HCT116 (cell line): ENCODE data around the gene SGMS2. TPM values are rescaled to one million over a fixed set of nuclear protein-coding genes. Genes with fewer than 3 reads are reported as not detected.

Experiments used
- ATAC-seq: fragments of 200-7000 bp; cut with Tn5 transposase; 2 replicates; pipeline ENCODE4 v1.9.1; 2020; ENCODE audit warnings: mild to moderate bottlenecking, moderate library complexity
- BruUV-seq: library from RNA; stranded (reverse); fragments of 400-500 nt; replicated peaks from 2 replicates; lab custom pipeline; 2021; lab: Mats Ljungman, UMichigan
- CTCF ChIA-PET: fragments of 300-600 bp; sonication (Branson Sonifier 250); formaldehyde crosslinking; loops from one replicate; lab custom pipeline; 2021; ENCODE audit warnings: antibody characterized with exemption; lab: Charles Lee
- POLR2A ChIA-PET: fragments of 300-600, 350-600 bp; sonication (Branson Sonifier 250); formaldehyde crosslinking; loops from one replicate; lab custom pipeline; 2021; ENCODE audit warnings: antibody characterized with exemption; lab: Charles Lee
- RAD21 ChIA-PET, 2 experiments: fragments of 300-600 bp; sonication (Branson Sonifier 250); formaldehyde crosslinking; loops; one replicate each; lab custom pipeline; 2023; ENCODE audit warnings: low total read pairs in 2 of 2; ENCODE audit not compliant: uncharacterized antibody in 2 of 2, unreplicated experiment in 2 of 2, low non-redundant PET in 1 of 2; lab: Charles Lee
- DNase-seq: peaks from one replicate; pipeline ENCODE4 v3.0.0-alpha.2; 2010; ENCODE audit warnings: low read depth, low spot score
- H2AFZ ChIP-seq: fragments of 200-600 bp; shearing (Covaris generic), sonication (generic); 2 replicates; pipeline ENCODE4 v1.6.1; 2017; ENCODE audit warnings: low read depth, mixed run types, mixed read lengths, antibody characterized with exemption, low read length; ENCODE audit not compliant: poor library complexity, severe bottlenecking
- H3K27ac ChIP-seq: 2 replicates; pipeline ENCODE4 v1.5.1; 2012; ENCODE audit warnings: low read depth, low read length
- H3K27me3 ChIP-seq: fragments of 200-600 bp; sonication (generic); 2 replicates; pipeline ENCODE4 v1.6.1; 2016; ENCODE audit warnings: mixed run types, low read length, mixed read lengths; ENCODE audit not compliant: insufficient read depth
- H3K36me3 ChIP-seq, 2 experiments: fragments of 200-500 bp in 1 of 2; fragments of 200-600 bp in 1 of 2; sonication (Bioruptor generic) in 1 of 2; sonication (generic) in 1 of 2; 2 replicates each; pipeline versions ENCODE4 v1.5.1 to v1.6.1; 2014 to 2016; ENCODE audit warnings: low read length in 2 of 2, inconsistent platforms in 1 of 2, mixed read lengths in 1 of 2, mixed run types in 1 of 2; ENCODE audit not compliant: insufficient read depth in 2 of 2, control insufficient read depth in 1 of 2
- H3K4me1 ChIP-seq, 2 experiments: fragments of 200-600 bp in 1 of 2; sonication (generic) in 1 of 2; 2 replicates each; pipeline versions ENCODE4 v1.5.1 to v1.6.1; 2012 to 2017; ENCODE audit warnings: low read length in 2 of 2, inconsistent platforms in 1 of 2, mild to moderate bottlenecking in 1 of 2, mixed read lengths in 1 of 2, mixed run types in 1 of 2, moderate library complexity in 1 of 2; ENCODE audit not compliant: insufficient read depth in 2 of 2, control insufficient read depth in 1 of 2
- H3K4me2 ChIP-seq: fragments of 200-600 bp; sonication (generic); 2 replicates; pipeline ENCODE4 v1.6.1; 2017; ENCODE audit warnings: mixed run types, low read length, mixed read lengths
- H3K4me3 ChIP-seq, 2 experiments: fragments of 200-600 bp in 1 of 2; sonication (generic) in 1 of 2; replicated peaks in 1 of 2; 2 replicates each; pipeline ENCODE4 v1.5.1; 2011 to 2016; ENCODE audit warnings: low read length in 2 of 2, control low read depth in 1 of 2, low read depth in 1 of 2, mild to moderate bottlenecking in 1 of 2, mixed read lengths in 1 of 2, mixed run types in 1 of 2
- H3K79me2 ChIP-seq: fragments of 200-600 bp; sonication (generic); 2 replicates; pipeline ENCODE4 v1.6.1; 2017; ENCODE audit warnings: mild to moderate bottlenecking, mixed run types, low read length, moderate library complexity, mixed read lengths; ENCODE audit not compliant: insufficient read depth
- H3K9ac ChIP-seq: fragments of 200-600 bp; sonication (generic); 2 replicates; pipeline ENCODE4 v1.6.1; 2016; ENCODE audit warnings: low read length, mixed read lengths
- H3K9me2 ChIP-seq: fragments of 200-600 bp; sonication (generic), shearing (Covaris generic); 2 replicates; pipeline ENCODE4 v1.6.1; 2017; ENCODE audit warnings: mixed run types, mild to moderate bottlenecking, moderate library complexity; ENCODE audit not compliant: insufficient read depth
- H3K9me3 ChIP-seq, 2 experiments: fragments of 200-500 bp in 1 of 2; fragments of 200-600 bp in 1 of 2; sonication (Bioruptor generic) in 1 of 2; sonication (generic) in 1 of 2; 2 replicates each; pipeline ENCODE4 v1.6.1; 2014 to 2017; ENCODE audit warnings: low read length in 2 of 2, mixed read lengths in 2 of 2, inconsistent platforms in 1 of 2, low read depth in 1 of 2, mild to moderate bottlenecking in 1 of 2, mixed run types in 1 of 2, moderate library complexity in 1 of 2; ENCODE audit not compliant: control insufficient read depth in 1 of 2, insufficient read depth in 1 of 2
- H4K20me1 ChIP-seq: fragments of 200-600 bp; sonication (generic), shearing (Covaris generic); 2 replicates; pipeline ENCODE4 v1.6.1; 2017; ENCODE audit warnings: mixed run types, mild to moderate bottlenecking, moderate library complexity; ENCODE audit not compliant: insufficient read depth
- ATF3 ChIP-seq: IDR thresholded peaks from 2 replicates; pipeline ENCODE4 v1.6.1; 2012
- CEBPB ChIP-seq: IDR thresholded peaks from 2 replicates; pipeline ENCODE4 v1.6.1; 2012; ENCODE audit warnings: low read depth
- ELF1 ChIP-seq: IDR thresholded peaks from 2 replicates; pipeline ENCODE4 v1.6.1; 2012; ENCODE audit warnings: low read depth, borderline replicate concordance
- EZH2 ChIP-seq: fragments of 200-600 bp; sonication (generic); IDR thresholded peaks from 2 replicates; pipeline ENCODE4 v1.6.1; 2017; ENCODE audit warnings: antibody characterized with exemption, mixed run types
- EZH2phosphoT487 ChIP-seq: fragments of 200-600 bp; IDR thresholded peaks from 2 replicates; pipeline ENCODE4 v1.6.1; 2018; ENCODE audit warnings: antibody characterized with exemption, borderline replicate concordance
- FOSL1 ChIP-seq: IDR thresholded peaks from 2 replicates; pipeline ENCODE4 v1.6.1; 2012; ENCODE audit warnings: low read depth
- POLR2AphosphoS5 ChIP-seq: IDR thresholded peaks from 2 replicates; pipeline ENCODE4 v1.6.1; 2011; ENCODE audit warnings: mild to moderate bottlenecking, low read depth, low read length, moderate library complexity
- SIN3A ChIP-seq: IDR thresholded peaks from 2 replicates; pipeline ENCODE4 v1.6.1; 2012; ENCODE audit warnings: low read depth
- SP1 ChIP-seq: IDR thresholded peaks from 2 replicates; pipeline ENCODE4 v1.6.1; 2012; ENCODE audit warnings: low read depth
- TCF7L2 ChIP-seq: IDR thresholded peaks from 2 replicates; pipeline ENCODE4 v1.7.0; 2011; ENCODE audit warnings: borderline replicate concordance, inconsistent platforms; ENCODE audit not compliant: insufficient read depth, insufficient read length; ENCODE audit errors: extremely low read depth
- YY1 ChIP-seq: IDR thresholded peaks from 2 replicates; pipeline ENCODE4 v1.6.1; 2011; ENCODE audit warnings: low read length, low read depth, moderate library complexity, mild to moderate bottlenecking; ENCODE audit not compliant: insufficient replicate concordance; ENCODE audit errors: extremely low read depth
- ZFX ChIP-seq: fragments of 450-650 bp; IDR thresholded peaks from 2 replicates; pipeline ENCODE4 v1.6.1; 2017
- ZNF274 ChIP-seq: fragments of 200-500 bp; sonication (Bioruptor generic); IDR thresholded peaks from 2 replicates; pipeline ENCODE4 v1.6.1; 2014; ENCODE audit warnings: mild to moderate bottlenecking, low read depth, low read length, inconsistent platforms
- intact Hi-C: fragments of 100-400 bp; cut with micrococcal nuclease; formaldehyde crosslinking; loops from 2 replicates; pipeline ENCODE4 v1.10.0; 2022
- total RNA-seq: library from RNA; stranded (reverse); gene quantifications from one replicate; pipeline ENCODE4 v1.2.1, GENCODE V29; 2021; ENCODE audit not compliant: unreplicated experiment
- TF ChIP-seq, protein P1 (sequence below): IDR thresholded peaks from 2 replicates; pipeline ENCODE4 v1.6.1; 2012; ENCODE audit warnings: low read depth
- TF ChIP-seq, protein P2 (sequence below): IDR thresholded peaks from 2 replicates; pipeline ENCODE4 v1.6.1; 2011; ENCODE audit warnings: mild to moderate bottlenecking, low read length, moderate library complexity; ENCODE audit not compliant: insufficient replicate concordance; ENCODE audit errors: extremely low read depth
- TF ChIP-seq, protein P3 (sequence below): IDR thresholded peaks from 2 replicates; pipeline ENCODE4 v1.6.1; 2012

The SGMS2 gene
- total RNA-seq, 1 experiment from 2014 or later: 36.6 TPM

GRCh38 chr4:107900067-107900466, 75.3 kb downstream of the SGMS2 start (continued):
- TF ChIP-seq, protein P1, sequence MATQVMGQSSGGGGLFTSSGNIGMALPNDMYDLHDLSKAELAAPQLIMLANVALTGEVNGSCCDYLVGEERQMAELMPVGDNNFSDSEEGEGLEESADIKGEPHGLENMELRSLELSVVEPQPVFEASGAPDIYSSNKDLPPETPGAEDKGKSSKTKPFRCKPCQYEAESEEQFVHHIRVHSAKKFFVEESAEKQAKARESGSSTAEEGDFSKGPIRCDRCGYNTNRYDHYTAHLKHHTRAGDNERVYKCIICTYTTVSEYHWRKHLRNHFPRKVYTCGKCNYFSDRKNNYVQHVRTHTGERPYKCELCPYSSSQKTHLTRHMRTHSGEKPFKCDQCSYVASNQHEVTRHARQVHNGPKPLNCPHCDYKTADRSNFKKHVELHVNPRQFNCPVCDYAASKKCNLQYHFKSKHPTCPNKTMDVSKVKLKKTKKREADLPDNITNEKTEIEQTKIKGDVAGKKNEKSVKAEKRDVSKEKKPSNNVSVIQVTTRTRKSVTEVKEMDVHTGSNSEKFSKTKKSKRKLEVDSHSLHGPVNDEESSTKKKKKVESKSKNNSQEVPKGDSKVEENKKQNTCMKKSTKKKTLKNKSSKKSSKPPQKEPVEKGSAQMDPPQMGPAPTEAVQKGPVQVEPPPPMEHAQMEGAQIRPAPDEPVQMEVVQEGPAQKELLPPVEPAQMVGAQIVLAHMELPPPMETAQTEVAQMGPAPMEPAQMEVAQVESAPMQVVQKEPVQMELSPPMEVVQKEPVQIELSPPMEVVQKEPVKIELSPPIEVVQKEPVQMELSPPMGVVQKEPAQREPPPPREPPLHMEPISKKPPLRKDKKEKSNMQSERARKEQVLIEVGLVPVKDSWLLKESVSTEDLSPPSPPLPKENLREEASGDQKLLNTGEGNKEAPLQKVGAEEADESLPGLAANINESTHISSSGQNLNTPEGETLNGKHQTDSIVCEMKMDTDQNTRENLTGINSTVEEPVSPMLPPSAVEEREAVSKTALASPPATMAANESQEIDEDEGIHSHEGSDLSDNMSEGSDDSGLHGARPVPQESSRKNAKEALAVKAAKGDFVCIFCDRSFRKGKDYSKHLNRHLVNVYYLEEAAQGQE: no peak
- TF ChIP-seq ZFX: no peak
- TF ChIP-seq ZNF274: no peak
- TF ChIP-seq EZH2phosphoT487: no peak

- H3K4me3 ChIP-seq: no peak overlapping the region
- no TSS peak for BruUV-seq
- ChIA-PET POLR2A (interaction anchor here (0.7 kb wide), 1 partner anchor 37 kb away, joined by 3 read pairs; no protein-coding TSS in a partner anchor), RAD21 (no interaction called here), CTCF (interaction anchor here (0.8 kb wide), 1 partner anchor 12 kb away, joined by 3 read pairs; no protein-coding TSS in a partner anchor)
- H3K9me3 ChIP-seq: no peaks in the 10 kb centered on the region
- ATAC-seq: no peak
- DNase-seq: no peak
- intact Hi-C loops: no loop called here
- no peak overlapping the region for H3K4me2 ChIP-seq
- H3K9me2 ChIP-seq: no peaks in the 10 kb centered on the region
- peaks cover 13% of the 10 kb centered on the region; the same call in 1 of the 2 replicates for H3K79me2 ChIP-seq
- H3K27ac ChIP-seq: no peak overlapping the region
- H3K9ac ChIP-seq: no peak overlapping the region
- no peak overlapping the region for H2AFZ ChIP-seq
- no peaks in the 10 kb centered on the region for H3K27me3 ChIP-seq
- no peaks in the 10 kb centered on the region; a peak in 1 of 4 replicates for H3K36me3 ChIP-seq
- H4K20me1 ChIP-seq: no peaks in the 10 kb centered on the region
- peaks cover 16 to 28% of the 10 kb centered on the region in 2 experiments for H3K4me1 ChIP-seq
- TF ChIP-seq FOSL1: no peak
- no peak for TF ChIP-seq TCF7L2
- TF ChIP-seq POLR2AphosphoS5: no peak
- no peak for TF ChIP-seq ELF1
- TF ChIP-seq, protein P2, sequence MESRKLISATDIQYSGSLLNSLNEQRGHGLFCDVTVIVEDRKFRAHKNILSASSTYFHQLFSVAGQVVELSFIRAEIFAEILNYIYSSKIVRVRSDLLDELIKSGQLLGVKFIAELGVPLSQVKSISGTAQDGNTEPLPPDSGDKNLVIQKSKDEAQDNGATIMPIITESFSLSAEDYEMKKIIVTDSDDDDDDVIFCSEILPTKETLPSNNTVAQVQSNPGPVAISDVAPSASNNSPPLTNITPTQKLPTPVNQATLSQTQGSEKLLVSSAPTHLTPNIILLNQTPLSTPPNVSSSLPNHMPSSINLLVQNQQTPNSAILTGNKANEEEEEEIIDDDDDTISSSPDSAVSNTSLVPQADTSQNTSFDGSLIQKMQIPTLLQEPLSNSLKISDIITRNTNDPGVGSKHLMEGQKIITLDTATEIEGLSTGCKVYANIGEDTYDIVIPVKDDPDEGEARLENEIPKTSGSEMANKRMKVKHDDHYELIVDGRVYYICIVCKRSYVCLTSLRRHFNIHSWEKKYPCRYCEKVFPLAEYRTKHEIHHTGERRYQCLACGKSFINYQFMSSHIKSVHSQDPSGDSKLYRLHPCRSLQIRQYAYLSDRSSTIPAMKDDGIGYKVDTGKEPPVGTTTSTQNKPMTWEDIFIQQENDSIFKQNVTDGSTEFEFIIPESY: no peak
- no peak for TF ChIP-seq ATF3
- TF ChIP-seq EZH2: no peak
- TF ChIP-seq, protein P3, sequence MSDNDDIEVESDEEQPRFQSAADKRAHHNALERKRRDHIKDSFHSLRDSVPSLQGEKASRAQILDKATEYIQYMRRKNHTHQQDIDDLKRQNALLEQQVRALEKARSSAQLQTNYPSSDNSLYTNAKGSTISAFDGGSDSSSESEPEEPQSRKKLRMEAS: no peak
- TF ChIP-seq SIN3A: no peak
- TF ChIP-seq YY1: no peak
- TF ChIP-seq CEBPB: no peak
- TF ChIP-seq SP1: no peak
Measured at GRCh38 chr4:107900508-107900907, 75.8 kb downstream of the SGMS2 start.
